Gastroesophageal sphincter (tissue), 4 donors: Measurements from ENCODE around the gene C4B. TPM values are rescaled to one million over a fixed set of nuclear protein-coding genes. Genes with fewer than 3 reads are reported as not detected.
"Not testable (repeated sequence)": the region's sequence is repeated elsewhere in the genome, so short reads cannot be mapped to it uniquely, and the experiment has no call there.

Experiments used
- ATAC-seq: fragments of 150-250 bp; one replicate; pipeline ENCODE4 v1.9.1; 2016; ENCODE audit warnings: mild to moderate bottlenecking, moderate library complexity
- H3K27ac ChIP-seq, 4 donors: fragments of 200-600 bp; sonication (generic) in 3 of 4; 1 replicate in 3 of 4; 2 replicates in 1 of 4; pipeline ENCODE4 v1.5.1; 2016 to 2019
- H3K27me3 ChIP-seq: fragments of 200-600 bp; sonication (generic); one replicate; pipeline ENCODE4 v1.5.1; 2019
- H3K36me3 ChIP-seq, 2 donors: fragments of 200-600 bp; sonication (generic); one replicate each; pipeline ENCODE4 v1.5.1; 2019; ENCODE audit warnings: control low read depth in 1 of 2
- H3K4me1 ChIP-seq, 3 donors: fragments of 200-600 bp; sonication (generic); 1 replicate in 2 of 3; 2 replicates in 1 of 3; pipeline ENCODE4 v1.5.1; 2016 to 2019; ENCODE audit warnings: control low read depth in 2 of 3
- H3K4me3 ChIP-seq, 2 donors: fragments of 200-600 bp; sonication (generic); one replicate each; pipeline ENCODE4 v1.5.1; 2019; ENCODE audit warnings: mild to moderate bottlenecking in 1 of 2, moderate library complexity in 1 of 2
- H3K9me3 ChIP-seq, 3 donors: fragments of 200-600 bp; sonication (generic); one replicate each; pipeline ENCODE4 v1.5.1; 2017 to 2019; ENCODE audit warnings: control low read depth in 2 of 3
- CTCF ChIP-seq, 4 experiments: fragments of 200-600 bp in 2 of 4; fragments of 450-650 bp in 2 of 4; sonication (generic) in 1 of 4; IDR thresholded peaks; one replicate each; pipeline ENCODE4 v1.5.1; 2017 to 2019; ENCODE audit warnings: antibody characterized with exemption in 4 of 4, mild to moderate bottlenecking in 2 of 4, moderate library complexity in 2 of 4
- EP300 ChIP-seq: sonication (generic); formaldehyde crosslinking; IDR thresholded peaks from one replicate; pipeline ENCODE4 v1.6.1; 2017; ENCODE audit warnings: antibody characterized with exemption, mild to moderate bottlenecking
- POLR2A ChIP-seq, 2 donors: fragments of 450-650 bp; IDR thresholded peaks; one replicate each; pipeline ENCODE4 v1.6.1; 2017; ENCODE audit warnings: antibody characterized with exemption in 2 of 2, mild to moderate bottlenecking in 2 of 2, moderate library complexity in 1 of 2
- POLR2AphosphoS5 ChIP-seq: sonication (generic); formaldehyde crosslinking; IDR thresholded peaks from one replicate; pipeline ENCODE4 v1.6.1; 2017; ENCODE audit warnings: antibody characterized with exemption
- WGBS, 2 donors: methylation state at CpG; one replicate each; pipeline ENCODE4 v1.1.5; 2018; ENCODE audit warnings: low coverage in 1 of 2; 5-methylcytosine and 5-hydroxymethylcytosine counted together
- total RNA-seq, 4 donors: library from RNA; depleted of rRNA; stranded (reverse); fragments of >200 nt; gene quantifications; one replicate each; pipeline ENCODE4 v1.1.0, GENCODE V29; 2016

Gene C4B
- total RNA-seq, 4 donors from 2014 or later, result 45.6 to 259 (median 82.1) TPM

GRCh38 chr6:31971279-31971992 is 43.2 kb upstream of the C4B start:
- no peak for TF ChIP-seq EP300
- peak in 1 of 4 experiments; percentile 20 for TF ChIP-seq CTCF (IDR thresholded peaks at IDR 0.05)
- Histone ChIP-seq H3K9me3 (no peaks in the 10 kb centered on the region), H3K4me1 (peaks cover 0 to 49% (median 20%) of the 10 kb centered on the region in 3 donors), H3K27ac (peak overlapping the region; percentile 88 to 99 (median 96)), H3K27me3 (no peaks in the 10 kb centered on the region), H3K4me3 (peak overlapping the region; percentile 67 to 71), H3K36me3 (peaks cover 0 to 52% of the 10 kb centered on the region in 2 donors)
- WGBS, 2 donors, result 3 to 44% methylated on average over 5 of the region's 29 CpGs
- ATAC-seq, result peak; percentile 25

- H3K36me3 ChIP-seq, result peaks cover 0 to 45% of the 10 kb centered on the region in 2 donors
- H3K27ac ChIP-seq, result peak within 1 kb of the TSS; percentile 88 to 99 (median 96)
- H3K9me3 ChIP-seq, result no peaks in the 10 kb centered on the region
- peak; percentile 57 to 60 for TF ChIP-seq POLR2A (IDR thresholded peaks at IDR 0.05)
- TF ChIP-seq POLR2AphosphoS5, result peak; percentile 84
- TF ChIP-seq EP300, result no peak
- H3K4me1 ChIP-seq, result peaks cover 0 to 49% (median 20%) of the 10 kb centered on the region in 3 donors
- no peaks in the 10 kb centered on the region for H3K27me3 ChIP-seq
- peak within 1 kb of the TSS; percentile 67 to 71 for H3K4me3 ChIP-seq
- WGBS, 2 donors, result 0% methylated on average over 6 to 14 of the region's 62 CpGs
- peak; percentile 96 for ATAC-seq
Measured at GRCh38 chr6:31971993-31972708, 42.4 kb upstream of the C4B start, which contains the start of gene DXO. Gene DXO, minus strand, starts transcription at chr6:31972138. Its CDS starts 463 bp downstream, at chr6:31971675.

- H3K27ac ChIP-seq, result peak overlapping the region; percentile 88 to 99 (median 96)
- 8 to 11% methylated on average over 7 to 8 of the region's 19 CpGs for WGBS, 2 donors
Measured at GRCh38 chr6:31972709-31973350, 41.8 kb upstream of the C4B start.

GRCh38 chr6:31976065-31976464 is 38.5 kb upstream of the C4B start:
- not testable (repeated sequence) for H3K27ac ChIP-seq, ATAC-seq, H3K4me3 ChIP-seq, H3K9me3 ChIP-seq, H3K27me3 ChIP-seq
- H3K4me1 ChIP-seq, result peaks cover 0 to 51% (median 13%) of the 10 kb centered on the region in 3 donors
- no CpG with 5 or more reads among the region's 30 CpGs for WGBS, 2 donors
- H3K36me3 ChIP-seq, result peaks cover 0 to 25% of the 10 kb centered on the region in 2 donors

More at GRCh38 chr6:31972709-31973350, 41.8 kb upstream of the C4B start:
- TF ChIP-seq EP300 (no peak), CTCF (IDR thresholded peaks at IDR 0.05) (no peak), POLR2A (IDR thresholded peaks at IDR 0.05) (no peak), POLR2AphosphoS5 (no peak)
- peaks cover 0 to 53% (median 20%) of the 10 kb centered on the region in 3 donors for H3K4me1 ChIP-seq
- ATAC-seq, result no peak
- peaks cover 0 to 39% of the 10 kb centered on the region in 2 donors for H3K36me3 ChIP-seq
- no peaks in the 10 kb centered on the region for H3K27me3 ChIP-seq
- H3K9me3 ChIP-seq, result no peaks in the 10 kb centered on the region
- H3K4me3 ChIP-seq, result peak overlapping the region; percentile 67 to 71

GRCh38 chr6:31977816-31978431 is 36.7 kb upstream of the C4B start:
- H3K9me3 ChIP-seq, result no peaks in the 10 kb centered on the region
- peaks cover 0 to 39% (median 8%) of the 10 kb centered on the region in 3 donors for H3K4me1 ChIP-seq
- ATAC-seq, result no peak
- no peaks in the 10 kb centered on the region for H3K27me3 ChIP-seq
- no peak for TF ChIP-seq POLR2A (IDR thresholded peaks at IDR 0.05)
- TF ChIP-seq EP300, result no peak
- no peak for TF ChIP-seq POLR2AphosphoS5
- TF ChIP-seq CTCF (IDR thresholded peaks at IDR 0.05), result no peak
- H3K4me3 ChIP-seq, result no peak overlapping the region
- peaks cover 0 to 25% of the 10 kb centered on the region in 2 donors for H3K36me3 ChIP-seq
- 92 to 96% methylated on average over 10 to 12 of the region's 12 CpGs for WGBS, 2 donors
- no peak overlapping the region for H3K27ac ChIP-seq
